ENCODE data around the gene PACSIN2.

Gene PACSIN2

DNA sequence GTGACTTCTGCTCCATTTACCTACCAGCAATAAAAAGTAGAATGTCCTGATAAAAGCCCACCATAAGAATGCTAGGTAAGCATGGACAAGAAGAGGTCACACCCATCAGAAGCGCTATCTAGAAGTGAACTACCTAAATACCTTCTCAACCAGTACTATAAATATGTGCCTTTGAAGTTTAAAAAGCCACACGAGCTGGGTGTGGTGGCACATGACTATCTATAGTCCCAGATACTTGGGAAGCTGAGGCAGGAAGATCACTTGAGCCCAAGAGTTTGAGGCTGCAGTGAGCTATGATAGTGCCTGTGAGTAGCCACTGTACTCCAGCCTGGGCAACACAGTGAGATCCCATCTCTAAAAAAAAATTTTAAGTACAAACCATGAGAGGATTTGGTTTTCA, 66.7 kb downstream of the PACSIN2 start:
- H3K4me3 ChIP-seq (ENCODE audit: low read depth, low read length), result no peak overlapping the region
- no peak for DNase-seq
- no peaks in the 10 kb centered on the region for H3K36me3 ChIP-seq
- H3K27ac ChIP-seq, result no peak overlapping the region
- no peak for TF ChIP-seq CTCF (IDR thresholded peaks at IDR 0.05; ENCODE audit: low read depth, low read length)
- H3K27me3 ChIP-seq (ENCODE audit: insufficient read depth, low read depth, severe bottlenecking), result no peaks in the 10 kb centered on the region
- no peaks in the 10 kb centered on the region for H3K9me3 ChIP-seq (ENCODE audit: severe bottlenecking)

GRCh38 chr22:42947211-42947990, 67.5 kb downstream of the PACSIN2 start:
- peak; percentile 26 for DNase-seq
- TF ChIP-seq CTCF (IDR thresholded peaks at IDR 0.05; ENCODE audit: low read depth, low read length), result no peak
- peak overlapping the region; percentile 59 for H3K27ac ChIP-seq

DNA sequence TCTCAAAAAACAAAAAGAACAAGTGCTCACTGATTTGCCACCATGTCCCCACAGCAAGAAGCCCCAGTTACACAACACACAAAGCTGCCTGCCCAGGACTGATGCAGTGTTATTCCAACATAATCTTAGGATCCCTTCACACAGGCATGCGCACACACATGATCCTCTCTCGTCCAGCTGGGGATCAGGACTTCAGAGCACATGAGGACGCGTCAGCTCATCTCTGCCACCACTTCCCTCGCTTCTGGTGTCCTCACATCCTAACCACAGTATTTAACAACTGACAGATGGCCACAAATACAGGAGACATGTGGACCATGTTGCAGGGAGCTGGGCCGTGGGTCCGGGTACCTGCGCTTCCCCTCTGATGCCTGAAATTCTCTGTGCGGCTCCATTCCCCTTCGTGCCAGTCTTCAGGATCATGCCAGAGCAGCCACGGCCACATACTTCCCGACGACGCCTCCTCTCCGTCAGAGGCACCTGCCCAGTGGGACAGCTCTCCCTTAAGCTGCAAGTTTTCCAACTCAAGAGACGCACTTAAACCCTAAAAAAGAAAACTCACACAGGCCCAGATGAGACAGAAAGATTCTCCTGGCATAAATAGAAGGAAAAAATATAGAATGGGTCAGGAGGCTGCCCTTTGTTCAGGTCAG, 68.3 kb downstream of the PACSIN2 start:
- no peaks in the 10 kb centered on the region for H3K36me3 ChIP-seq
- H3K27ac ChIP-seq, result peak overlapping the region; percentile 59

More at GRCh38 chr22:42947211-42947990, 67.5 kb downstream of the PACSIN2 start:
- no peaks in the 10 kb centered on the region for H3K36me3 ChIP-seq
- no peaks in the 10 kb centered on the region for H3K9me3 ChIP-seq (ENCODE audit: severe bottlenecking)
- H3K4me3 ChIP-seq (ENCODE audit: low read depth, low read length), result no peak overlapping the region
- H3K27me3 ChIP-seq (ENCODE audit: insufficient read depth, low read depth, severe bottlenecking), result no peaks in the 10 kb centered on the region

GRCh38 chr22:42945736-42946135, 69.2 kb downstream of the PACSIN2 start:
- Histone ChIP-seq H3K4me3 (ENCODE audit: low read depth, low read length) (no peak overlapping the region), H3K36me3 (no peaks in the 10 kb centered on the region), H3K9me3 (ENCODE audit: severe bottlenecking) (no peaks in the 10 kb centered on the region), H3K27me3 (ENCODE audit: insufficient read depth, low read depth, severe bottlenecking) (no peaks in the 10 kb centered on the region), H3K27ac (no peak overlapping the region; the same call in 1 of the 2 replicates)
- DNase-seq, result no peak
- TF ChIP-seq CTCF (IDR thresholded peaks at IDR 0.05; ENCODE audit: low read depth, low read length), result no peak

More for the DNA sequence above, 68.3 kb downstream of the PACSIN2 start:
- Histone ChIP-seq H3K9me3 (ENCODE audit: severe bottlenecking) (no peaks in the 10 kb centered on the region), H3K4me3 (ENCODE audit: low read depth, low read length) (no peak overlapping the region), H3K27me3 (ENCODE audit: insufficient read depth, low read depth, severe bottlenecking) (no peaks in the 10 kb centered on the region)
- TF ChIP-seq CTCF (IDR thresholded peaks at IDR 0.05; ENCODE audit: low read depth, low read length), result no peak
- peak; percentile 90 for DNase-seq

DNA sequence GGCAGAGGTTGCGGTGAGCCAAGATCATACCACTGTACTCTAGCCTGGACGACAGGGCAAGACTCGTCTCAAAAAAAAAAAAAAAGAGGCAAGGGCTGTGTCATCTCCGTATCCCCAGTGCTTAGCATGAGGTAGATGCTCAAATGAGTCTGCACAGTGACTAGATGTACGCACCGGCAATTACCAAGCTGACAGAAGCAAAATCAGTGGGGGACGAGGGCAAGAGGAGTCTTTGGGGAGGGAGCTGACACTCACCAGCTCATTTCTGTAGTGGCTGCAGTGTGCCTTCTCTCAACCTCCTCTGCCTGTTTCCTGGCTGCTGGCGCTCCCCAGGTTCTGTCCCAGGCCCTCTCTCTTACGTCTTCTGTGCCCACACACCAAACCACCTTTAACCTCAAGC, 69.9 kb downstream of the PACSIN2 start:
- no peaks in the 10 kb centered on the region for H3K36me3 ChIP-seq
- TF ChIP-seq CTCF (IDR thresholded peaks at IDR 0.05; ENCODE audit: low read depth, low read length), result no peak
- DNase-seq, result no peak
- no peaks in the 10 kb centered on the region for H3K9me3 ChIP-seq (ENCODE audit: severe bottlenecking)
- H3K4me3 ChIP-seq (ENCODE audit: low read depth, low read length), result no peak overlapping the region
- no peaks in the 10 kb centered on the region for H3K27me3 ChIP-seq (ENCODE audit: insufficient read depth, low read depth, severe bottlenecking)
- H3K27ac ChIP-seq, result no peak overlapping the region
